Measurements from ENCODE around the gene CNOT6L.
"Not testable (repeated sequence)": the region's sequence is repeated elsewhere in the genome, so short reads cannot be mapped to it uniquely, and the experiment has no call there.

CNOT6L gene

DNA sequence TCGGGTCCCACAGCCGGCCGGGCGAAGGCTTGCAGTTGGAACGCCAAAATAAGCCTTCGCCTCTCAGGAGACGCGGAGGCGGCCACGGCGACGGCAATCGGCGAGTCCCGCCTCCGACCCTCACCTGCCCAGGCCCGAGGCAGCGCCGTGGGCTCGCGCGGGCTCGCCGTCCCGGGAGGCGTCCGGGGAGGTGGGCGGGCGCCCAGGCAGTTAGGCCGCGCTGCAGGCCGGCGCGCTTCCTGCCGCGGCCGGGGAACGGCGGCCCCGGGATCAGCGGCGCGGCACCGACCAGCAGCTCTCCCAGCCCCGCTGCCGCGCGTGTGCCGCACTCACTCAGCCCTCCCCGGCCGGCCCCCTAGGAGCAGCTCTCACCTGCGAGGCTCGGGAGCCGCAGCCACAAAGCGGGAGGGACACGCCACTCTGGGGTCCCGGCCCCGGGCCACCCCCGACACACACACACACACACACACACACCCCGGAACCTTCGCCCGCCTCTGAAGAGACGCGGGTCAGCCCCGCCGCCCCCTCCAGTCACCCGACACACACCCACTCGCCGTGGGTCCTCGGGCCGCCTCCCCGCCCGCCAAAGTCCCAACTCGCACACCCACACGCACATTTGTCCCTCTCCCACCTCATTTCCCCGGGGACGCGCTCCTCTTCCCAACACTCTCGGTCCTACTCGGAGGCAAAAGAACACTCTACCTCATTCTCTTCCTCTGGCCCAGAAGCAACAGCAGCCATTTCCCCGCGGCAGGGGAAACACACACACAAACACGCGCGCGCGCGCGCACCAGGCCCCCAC lies at the start of gene CNOT6L:
Gene CNOT6L (minus strand): TSS at position 767 of the 802 bp plus-strand sequence. CDS start 60 bp downstream, at position 707.
- peak; percentile 82 for DNase-seq

DNA sequence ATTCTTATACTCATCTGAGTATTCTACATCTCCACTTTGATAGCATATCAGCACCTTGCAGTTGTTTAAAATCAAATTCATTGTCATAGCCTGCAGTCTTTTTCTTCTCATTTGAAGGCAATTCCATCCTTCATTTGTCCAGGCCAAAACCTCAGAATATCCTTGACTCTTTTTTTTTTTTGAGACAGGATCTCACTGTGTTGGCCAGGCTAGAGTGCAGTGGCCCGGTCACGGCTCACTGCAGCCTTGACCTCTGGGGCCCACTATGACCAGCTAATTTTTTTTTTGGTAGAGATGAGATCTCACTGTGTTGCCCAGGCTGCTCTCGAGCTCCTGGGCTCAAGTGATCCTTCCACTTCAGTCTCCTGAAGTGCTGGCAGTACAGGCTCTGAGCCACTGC lies 46.1 kb upstream of the CNOT6L start:
- DNase-seq, result no peak

DNA sequence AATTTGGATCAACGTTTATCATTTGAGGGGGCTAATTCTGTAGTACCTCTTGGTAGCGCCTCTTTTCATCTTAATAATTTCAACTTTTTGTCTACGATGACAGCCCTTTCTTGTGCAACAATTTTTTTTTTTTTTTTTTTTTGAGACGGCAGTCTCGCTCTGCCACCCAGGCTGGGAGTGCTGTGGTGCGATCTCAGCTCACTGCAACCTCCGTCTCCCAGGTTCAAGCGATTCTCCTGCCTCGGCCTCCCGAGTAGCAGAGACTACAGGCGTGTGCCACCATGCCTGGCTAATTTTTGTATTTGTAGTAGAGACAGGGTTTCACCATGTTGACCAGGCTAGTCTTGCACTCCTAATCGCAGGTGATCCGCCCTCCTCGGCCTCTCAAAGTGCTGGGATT lies 44.2 kb upstream of the CNOT6L start:
- not testable (repeated sequence) for DNase-seq

DNA sequence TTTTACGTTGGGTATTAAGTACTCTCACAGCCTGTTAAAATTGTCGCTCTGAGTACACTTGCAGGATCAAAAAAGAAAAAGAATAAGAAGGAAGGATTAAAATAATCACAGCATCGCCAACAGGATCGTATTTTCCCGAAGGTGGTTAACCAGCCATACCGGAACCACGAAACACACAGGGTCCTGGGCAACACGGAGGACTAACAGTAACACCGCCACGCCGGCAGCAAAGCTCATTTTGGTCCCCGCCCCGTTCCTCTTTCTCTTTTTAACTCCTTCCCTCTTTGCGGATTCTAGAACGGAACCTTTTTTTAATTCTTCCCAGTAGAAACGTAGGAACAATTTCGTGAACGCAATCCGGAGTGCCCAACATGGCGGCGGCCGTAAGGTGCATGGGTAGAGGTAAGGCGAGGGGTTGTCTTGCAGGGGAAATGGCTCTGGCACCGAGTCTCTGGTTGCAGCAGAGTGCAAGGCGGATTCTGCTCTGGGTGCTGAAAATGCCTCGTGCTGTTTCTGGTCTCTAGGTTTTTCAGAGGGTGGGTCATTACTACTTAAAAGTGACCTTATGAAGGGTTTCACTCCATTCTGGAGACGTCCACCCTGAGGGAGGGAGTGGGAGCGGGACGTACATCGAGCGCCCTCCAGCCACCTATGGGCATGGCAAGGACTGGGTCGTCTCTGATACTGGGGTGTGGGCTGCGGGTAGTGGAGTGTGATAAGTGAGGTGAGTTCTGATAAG lies 43.5 kb upstream of the CNOT6L start, which contains the start of gene MRPL1:
Gene MRPL1 (plus strand): TSS at position 353 of the 739 bp plus-strand sequence. CDS start 19 bp downstream, at position 372.
- DNase-seq, result peak; percentile 89

DNA sequence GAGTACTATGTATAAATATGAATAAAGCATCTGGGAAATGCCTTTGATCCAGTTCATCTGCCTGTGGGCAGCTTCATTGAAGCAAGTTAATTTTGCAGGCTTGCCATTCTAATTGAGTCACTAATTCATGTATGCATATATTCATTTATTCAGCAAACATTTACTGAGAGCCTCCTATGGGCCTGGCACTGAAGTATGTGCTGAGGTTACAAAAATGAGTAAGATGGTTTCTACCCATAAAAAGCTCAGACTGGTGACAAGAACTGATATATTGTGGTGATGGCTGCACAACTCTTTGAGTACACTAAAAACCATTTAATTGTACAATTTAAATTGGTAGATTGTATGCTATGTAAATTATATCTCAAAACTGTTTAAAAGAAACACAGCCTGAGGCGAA lies 42.3 kb upstream of the CNOT6L start:
- DNase-seq, result no peak

DNA sequence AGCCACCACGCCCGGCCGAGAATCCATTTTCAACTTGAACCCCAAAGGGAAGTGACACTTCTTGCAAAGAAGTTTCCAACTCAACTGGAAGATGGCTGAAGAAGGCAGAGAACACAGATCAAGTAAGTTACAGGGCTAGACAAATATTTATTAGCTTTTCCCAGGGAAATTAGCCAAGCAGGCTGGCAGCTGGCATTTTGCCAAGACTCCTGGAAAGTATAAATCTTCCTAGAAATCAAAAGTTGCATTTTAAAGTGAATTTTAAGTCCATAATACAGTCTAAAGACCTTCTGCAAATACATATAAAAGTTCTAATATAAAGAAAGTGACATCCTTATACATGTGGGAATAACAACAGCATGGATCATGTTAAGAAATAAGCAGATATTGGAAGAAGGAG lies 40.1 kb upstream of the CNOT6L start:
- no peak for DNase-seq

DNA sequence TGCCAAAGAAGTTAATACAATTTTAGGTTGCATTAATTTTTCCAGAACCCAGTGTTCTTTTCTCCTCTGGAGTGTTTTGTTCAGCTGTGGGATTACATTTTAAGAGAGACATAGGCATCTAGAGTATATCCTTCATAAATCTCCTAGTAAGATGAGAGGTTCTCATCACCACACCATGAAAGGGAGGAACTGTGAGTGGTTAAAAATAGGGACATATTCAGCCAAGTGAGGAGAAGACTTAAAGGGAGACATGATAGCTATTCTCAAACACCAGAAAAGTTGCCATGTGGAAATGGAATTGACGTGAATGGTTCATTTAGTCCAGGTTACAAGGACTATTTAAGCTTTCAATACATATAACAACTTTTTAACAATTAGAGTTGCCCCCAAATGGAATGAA lies 37.0 kb upstream of the CNOT6L start:
- DNase-seq, result no peak

DNA sequence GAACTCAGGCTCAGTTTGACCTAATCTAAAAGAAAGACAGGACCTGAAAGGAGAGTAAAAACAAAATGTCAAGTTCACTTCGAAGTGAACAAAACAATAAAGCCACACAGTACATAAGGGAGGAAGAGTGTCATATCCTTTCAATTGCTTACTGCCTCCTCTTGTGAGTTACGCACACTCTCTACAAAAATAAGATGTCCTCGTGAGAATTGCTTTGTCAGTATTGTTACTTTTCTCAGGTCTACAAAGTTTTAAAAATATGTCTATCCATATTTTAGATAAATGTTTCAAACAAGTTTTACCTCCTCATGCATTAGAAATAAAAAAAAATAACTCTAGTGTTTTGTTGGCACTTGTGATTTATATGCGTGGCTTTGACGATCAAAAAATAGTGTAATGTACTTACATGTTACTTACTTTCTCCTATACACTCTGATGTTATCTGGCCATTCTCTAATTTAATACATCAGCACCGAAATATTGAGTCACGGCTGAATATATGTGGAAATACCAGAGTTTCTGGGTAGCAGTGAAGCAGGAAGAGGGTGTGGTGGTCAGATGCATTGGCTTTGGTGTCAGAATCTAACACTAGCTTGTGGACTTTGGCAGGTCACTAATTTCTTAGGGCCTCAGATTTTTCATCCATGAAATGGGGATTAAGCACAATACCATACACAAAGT lies 35.4 kb upstream of the CNOT6L start:
- no peak for DNase-seq

DNA sequence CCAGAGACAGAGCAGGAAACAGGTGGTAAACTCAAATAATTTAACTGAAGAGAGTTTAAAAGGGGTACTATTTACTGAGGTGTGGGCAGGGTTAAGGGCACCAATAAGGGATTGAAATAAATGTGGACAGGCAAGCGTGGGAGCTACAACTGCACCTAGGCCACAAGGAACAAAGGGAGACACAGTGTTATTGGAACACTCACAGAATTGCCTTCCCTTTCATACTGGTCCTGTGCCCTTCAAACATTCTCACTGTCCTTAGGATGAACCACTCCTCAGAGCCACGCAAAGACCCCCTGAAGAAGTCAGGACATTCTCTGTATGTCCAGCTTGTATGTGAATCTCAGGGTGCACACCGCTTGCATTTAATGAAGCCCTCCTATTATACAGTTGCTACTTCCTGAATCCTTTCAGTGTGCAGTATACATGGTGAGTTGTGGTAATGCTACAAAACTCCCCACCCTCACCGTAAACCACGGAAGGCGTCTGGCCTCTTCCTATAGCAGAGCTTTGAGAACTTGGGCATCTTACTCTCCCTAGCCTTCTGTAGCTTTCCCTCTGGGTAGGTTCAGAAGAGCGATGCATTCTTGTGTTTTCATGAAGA lies 33.8 kb upstream of the CNOT6L start:
- peak; percentile 73 for DNase-seq

DNA sequence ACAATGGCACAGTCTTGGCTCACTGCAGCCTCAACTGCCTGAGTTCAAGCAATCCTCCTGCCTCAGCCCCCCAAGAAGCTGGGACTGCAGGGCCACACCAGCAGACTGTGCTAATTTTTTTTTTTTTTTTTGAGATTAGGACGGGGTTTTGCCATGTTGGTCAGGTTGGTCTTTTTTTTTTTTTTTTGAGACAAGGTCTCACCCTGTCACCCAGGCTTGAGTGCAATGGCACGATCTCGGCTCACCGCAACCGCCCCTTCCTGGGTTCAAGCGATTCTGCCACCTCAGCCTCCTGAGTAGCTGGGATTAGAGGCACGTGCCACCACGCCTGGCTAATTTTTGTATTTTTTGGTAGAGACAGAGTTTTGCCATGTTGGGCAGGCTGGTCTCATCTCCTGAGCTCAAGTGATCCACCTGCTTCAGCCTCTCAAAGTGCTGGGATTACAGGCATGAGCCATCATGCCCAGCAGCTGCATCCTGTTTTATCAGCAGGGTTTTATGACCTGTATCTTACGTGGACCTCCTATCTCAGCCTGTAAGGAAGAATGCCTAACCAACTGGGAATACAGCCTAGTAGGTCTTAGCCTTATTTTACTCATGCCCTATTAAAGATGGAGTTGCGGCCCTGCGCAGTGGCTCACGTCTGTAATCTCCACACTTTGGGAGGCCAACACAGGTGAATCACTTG lies 30.3 kb upstream of the CNOT6L start:
- DNase-seq, result no peak

DNA sequence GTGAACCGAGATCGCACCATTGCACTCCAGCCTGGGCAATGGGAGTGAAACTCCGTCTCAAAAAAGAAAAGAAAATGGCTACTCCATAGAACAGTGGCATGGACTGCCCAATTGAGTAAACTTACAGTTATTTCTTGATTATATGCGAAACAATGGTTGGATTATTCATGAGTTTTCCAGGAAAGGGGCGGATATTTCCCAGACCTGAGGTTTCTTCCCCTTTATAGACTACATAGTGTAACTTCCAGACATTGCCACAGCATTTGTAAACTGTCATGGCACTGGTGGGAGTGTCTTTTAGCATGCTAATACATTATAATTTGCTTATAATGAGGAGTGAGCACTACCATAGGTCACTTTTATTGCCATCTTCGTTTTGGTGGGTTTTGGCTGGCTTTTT lies 29.3 kb upstream of the CNOT6L start:
- no peak for DNase-seq

DNA sequence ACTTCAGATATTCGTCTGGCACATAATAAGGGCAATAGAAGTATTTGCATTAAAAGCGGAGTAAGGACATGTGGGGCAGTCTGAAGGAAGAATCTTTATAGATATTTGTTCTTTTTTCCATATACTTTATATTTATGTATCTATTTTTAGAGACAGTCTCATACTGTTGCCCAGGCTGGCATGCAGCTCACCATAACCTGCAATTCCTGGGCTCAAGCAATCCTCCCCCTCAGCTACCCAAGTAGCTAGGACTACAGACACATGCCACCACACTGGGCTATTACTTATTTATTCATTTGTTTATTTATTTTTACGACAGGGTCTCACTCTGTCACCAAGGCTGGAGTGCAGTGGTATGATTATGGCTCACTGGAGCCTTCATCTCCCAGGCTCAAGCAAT lies 26.8 kb upstream of the CNOT6L start:
- no peak for DNase-seq

DNA sequence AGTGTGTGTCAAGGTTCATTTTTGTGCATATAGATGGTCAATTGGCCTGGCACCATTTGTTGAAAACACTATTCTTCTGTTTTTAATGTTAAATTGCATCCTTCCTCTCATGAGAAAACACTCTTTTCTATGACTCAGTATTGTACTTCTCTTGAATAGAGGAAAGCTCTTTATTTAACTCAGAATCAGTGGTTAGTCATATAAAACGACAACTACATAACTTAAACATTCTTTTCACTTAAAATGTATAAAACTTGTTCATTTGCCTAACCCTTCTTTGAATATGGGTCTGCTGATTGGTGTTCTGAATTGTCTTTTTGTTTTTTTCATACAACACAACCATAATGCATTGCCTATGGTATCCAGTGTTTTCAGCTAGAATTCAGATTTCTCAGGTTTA lies 26.2 kb upstream of the CNOT6L start:
- DNase-seq, result no peak

DNA sequence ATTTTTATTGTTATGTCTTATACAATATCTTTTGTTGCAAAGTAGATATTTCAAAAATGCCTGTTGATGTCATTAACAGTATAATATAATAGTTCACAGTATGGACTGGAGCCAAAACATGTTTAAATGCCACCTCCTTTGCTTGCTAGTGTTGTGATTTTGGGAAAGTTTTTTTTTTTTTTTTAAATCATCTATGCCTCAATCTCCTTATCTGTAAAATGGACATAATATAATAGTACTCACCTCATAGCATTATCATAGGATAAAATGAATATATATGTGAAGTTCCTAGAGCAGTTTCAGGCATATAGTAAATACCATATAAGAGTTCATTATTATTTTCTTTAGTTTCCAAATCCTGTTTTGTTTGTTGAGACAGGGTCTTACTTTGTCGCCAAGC lies 25.2 kb upstream of the CNOT6L start:
- no peak for DNase-seq

DNA sequence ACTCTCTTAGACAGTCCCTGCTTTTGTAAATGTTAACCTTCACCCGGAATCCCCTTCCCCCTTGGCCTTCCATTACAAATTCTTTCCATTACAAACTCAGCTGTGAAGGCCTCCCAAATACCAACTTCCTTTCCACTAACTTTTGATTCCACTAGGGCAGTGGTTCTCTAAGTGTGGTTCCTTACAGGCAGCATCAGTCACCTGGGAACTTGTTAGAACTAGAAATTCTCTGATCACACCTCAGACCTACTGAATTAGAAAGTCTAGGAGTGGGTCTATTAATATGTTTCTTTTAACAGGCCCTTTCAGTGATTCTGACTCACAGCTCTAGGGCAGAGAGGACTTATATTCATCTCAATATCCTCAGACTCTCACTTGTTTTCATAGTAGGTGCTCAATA lies 24.5 kb upstream of the CNOT6L start:
- no peak for DNase-seq

DNA sequence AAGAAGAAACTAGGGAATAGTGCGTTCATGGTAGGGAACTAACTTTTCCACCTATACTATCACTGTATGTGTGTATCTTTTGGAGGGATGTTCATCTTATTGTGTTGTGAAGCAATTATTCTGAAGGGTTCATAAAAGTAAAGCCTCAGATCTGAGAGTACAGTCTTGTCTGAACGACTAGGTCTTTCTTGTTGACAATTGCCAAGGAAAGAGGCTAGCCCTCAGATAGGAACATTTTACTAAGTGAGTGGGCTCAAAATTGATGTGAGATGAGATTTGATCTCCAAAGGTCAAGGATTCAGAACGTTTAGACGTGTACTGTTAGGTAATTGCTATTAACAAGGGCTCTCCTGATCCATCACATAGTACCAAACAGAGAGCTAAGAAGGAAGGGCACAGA lies 15.2 kb upstream of the CNOT6L start:
- no peak for DNase-seq

DNA sequence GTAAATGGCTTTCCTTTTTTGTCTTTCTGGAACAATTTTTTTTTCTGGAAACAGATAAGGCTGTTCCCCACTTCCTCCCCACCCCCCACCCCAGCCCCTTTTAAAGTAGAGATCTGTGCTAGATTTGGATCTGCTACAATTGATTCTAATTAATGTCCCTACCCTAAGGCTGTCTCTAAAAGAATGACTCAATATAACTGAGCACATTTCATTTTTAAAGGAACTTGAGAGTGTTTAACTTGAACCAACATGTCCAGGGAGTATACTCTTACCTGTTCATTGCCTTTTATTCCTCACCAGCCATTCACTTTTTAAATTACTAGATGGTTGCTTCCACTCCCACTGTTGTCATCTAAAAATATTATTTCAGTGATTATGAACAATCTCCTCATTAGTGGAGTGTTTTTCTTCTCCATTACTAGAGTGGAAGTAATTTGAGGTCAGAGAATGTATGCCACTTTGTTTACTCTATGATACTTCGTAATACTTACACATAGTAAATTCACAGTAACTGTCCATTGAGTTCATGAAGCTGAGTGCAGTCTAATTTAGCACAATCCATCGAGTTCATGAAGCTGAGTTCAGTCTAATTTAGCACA lies 14.1 kb upstream of the CNOT6L start:
- DNase-seq, result no peak

DNA sequence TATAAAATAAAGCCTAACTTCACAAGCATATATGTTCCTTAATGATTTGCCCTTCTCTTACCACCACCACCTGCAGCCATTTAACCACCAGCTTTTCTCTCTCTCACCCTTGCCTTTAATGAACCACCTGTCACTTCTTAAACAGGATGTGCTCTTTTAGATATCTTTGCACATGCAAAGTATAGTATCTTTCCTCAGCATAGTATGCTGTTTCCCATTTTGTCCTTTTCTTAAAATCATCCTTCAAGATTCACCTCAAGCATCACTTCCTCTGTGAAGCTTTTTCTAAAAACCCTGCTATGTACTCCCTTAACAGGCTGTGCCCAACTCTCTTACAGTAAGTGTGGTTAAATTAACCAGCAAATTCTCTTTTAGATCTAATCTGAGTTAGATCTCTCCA lies 8.2 kb upstream of the CNOT6L start:
- DNase-seq, result no peak

DNA sequence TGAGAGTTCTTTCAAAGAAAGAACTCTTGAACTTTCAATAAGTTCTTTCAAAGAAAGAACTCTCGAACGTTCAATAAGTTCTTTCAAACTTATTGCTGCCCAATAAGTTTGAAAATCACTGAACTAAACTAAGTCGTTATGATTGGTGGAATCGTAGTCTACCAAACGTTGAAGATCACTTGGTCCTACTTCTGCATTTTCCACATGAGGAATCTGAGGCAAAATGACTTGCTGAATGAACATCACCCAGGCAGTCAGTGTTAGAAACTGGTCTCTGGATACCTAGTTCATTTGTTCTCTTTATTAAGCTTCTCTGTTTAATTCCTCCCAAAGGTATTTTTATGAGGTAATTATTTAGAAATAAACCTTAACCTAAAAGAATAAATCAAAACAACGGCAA lies 7.1 kb upstream of the CNOT6L start:
- DNase-seq, result no peak

DNA sequence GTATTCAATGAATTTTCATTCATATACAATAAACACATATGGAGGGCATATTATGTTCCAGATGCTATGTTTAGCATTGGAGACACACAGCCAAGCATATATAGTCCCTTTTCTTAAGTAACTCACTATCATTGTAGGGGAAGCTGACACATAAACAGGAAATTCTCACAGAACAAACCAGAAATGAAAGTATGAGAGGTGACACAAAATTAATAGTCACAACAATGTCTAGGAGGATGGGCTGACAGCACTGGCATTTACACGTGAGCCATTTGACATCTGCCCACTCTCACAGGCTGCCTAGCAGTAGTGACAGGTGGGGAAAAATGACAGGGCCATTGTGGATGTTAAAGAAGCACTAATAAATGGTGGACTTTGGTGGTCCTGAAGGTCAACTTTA lies 2.6 kb upstream of the CNOT6L start:
- peak; percentile 50 for DNase-seq

DNA sequence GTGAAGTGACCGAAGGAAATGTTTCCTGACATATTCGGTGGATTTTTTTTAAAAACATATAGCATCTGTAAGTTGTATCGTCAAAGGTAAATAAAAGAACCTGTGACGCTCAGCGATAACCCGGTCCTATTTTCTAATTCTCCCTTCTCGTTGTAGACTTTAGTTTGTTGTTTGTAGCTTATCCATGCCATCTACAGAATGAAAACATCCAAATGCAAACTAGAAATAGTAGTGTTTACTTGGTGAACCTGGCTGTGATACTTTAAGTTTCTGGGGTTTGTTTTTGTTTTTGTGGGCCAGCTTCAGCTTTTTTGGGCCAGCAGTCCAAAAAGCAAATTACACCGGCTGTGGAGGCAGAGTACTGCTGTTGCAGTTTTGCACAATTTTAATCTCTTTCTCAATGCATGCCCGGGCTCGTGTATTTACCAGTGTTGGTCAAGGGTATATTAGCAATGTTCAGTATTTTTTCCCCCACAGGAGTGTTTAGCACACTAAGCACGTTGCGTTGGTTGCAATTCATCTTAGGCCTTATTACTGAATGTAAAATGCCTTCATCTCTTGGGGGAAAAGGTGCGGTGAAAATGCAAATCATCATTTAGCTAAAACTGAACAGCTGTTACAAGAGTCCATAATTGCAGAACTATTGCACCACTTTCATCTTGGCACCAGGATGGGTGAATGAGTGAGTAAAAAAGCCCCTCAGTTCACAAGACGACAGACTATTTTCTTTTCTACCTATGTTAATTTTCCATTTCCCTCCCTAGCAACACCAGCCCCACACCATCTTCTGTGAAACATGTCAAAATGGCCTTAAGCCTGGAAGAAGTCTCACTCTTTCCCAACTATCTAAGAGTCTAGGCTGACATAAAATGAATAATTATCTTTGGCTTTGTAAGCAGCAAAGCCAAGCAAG lies 1.7 kb upstream of the CNOT6L start:
- DNase-seq, result no peak
